NCI-H1417 treated with DMSO at 0.1 percent for 48 hours (cell line): ENCODE measurements around the gene CYP2E1.
"Not testable (repeated sequence)": the region's sequence is repeated elsewhere in the genome, so short reads cannot be mapped to it uniquely, and the experiment has no call there.

Experiments
- DNase-seq: peaks from one replicate; lab custom pipeline; 2025; lab: John Stamatoyannopoulos, UW

Gene CYP2E1

GRCh38 chr10:133526957-133527588 is at the start of gene CYP2E1:
CYP2E1 (plus strand) TSS chr10:133527363; CDS start chr10:133527396, 33 bp downstream.
- DNase-seq = no peak

- DNase-seq = no peak
These were observed 46.0 kb upstream of the CYP2E1 start for GRCh38 chr10:133481086-133481643.

- DNase-seq = no peak
These were observed 45.5 kb upstream of the CYP2E1 start for GRCh38 chr10:133481657-133482056.

GRCh38 chr10:133484818-133485217 is 42.3 kb upstream of the CYP2E1 start:
- no peak for DNase-seq

- no peak for DNase-seq
These were observed 40.1 kb upstream of the CYP2E1 start for GRCh38 chr10:133487085-133487484.

GRCh38 chr10:133488354-133488753 is 38.8 kb upstream of the CYP2E1 start:
- DNase-seq = no peak

- no peak for DNase-seq
These were observed 37.2 kb upstream of the CYP2E1 start for GRCh38 chr10:133489816-133490588.

GRCh38 chr10:133493562-133493961 is 33.6 kb upstream of the CYP2E1 start:
- not testable (repeated sequence) for DNase-seq

- not testable (repeated sequence) for DNase-seq
These were observed 29.8 kb upstream of the CYP2E1 start for GRCh38 chr10:133497363-133497762.

- not testable (repeated sequence) for DNase-seq
These were observed 28.0 kb upstream of the CYP2E1 start for GRCh38 chr10:133499176-133499575.

- not testable (repeated sequence) for DNase-seq
These were observed 26.3 kb upstream of the CYP2E1 start for GRCh38 chr10:133500897-133501296.

- DNase-seq = no peak
These were observed 17.5 kb upstream of the CYP2E1 start for GRCh38 chr10:133509700-133510099.

GRCh38 chr10:133511408-133511807 is 15.8 kb upstream of the CYP2E1 start:
- no peak for DNase-seq

GRCh38 chr10:133511907-133512528 is 15.1 kb upstream of the CYP2E1 start:
- DNase-seq = no peak

- DNase-seq = no peak
These were observed 11.7 kb upstream of the CYP2E1 start for GRCh38 chr10:133515471-133515870.

GRCh38 chr10:133516057-133516456 is 11.1 kb upstream of the CYP2E1 start:
- DNase-seq = no peak

- DNase-seq = not testable (repeated sequence)
These were observed 8.6 kb upstream of the CYP2E1 start for GRCh38 chr10:133518517-133518916.

GRCh38 chr10:133520193-133520738 is 6.9 kb upstream of the CYP2E1 start:
- no peak for DNase-seq

GRCh38 chr10:133523631-133524203 is 3.4 kb upstream of the CYP2E1 start:
- no peak for DNase-seq

- DNase-seq = no peak
These were observed 1.7 kb upstream of the CYP2E1 start for GRCh38 chr10:133525444-133525843.

- no peak for DNase-seq
These were observed 658 bp downstream of the CYP2E1 start for GRCh38 chr10:133527771-133528271.
